Measurements from ENCODE around the gene CARD14. TPM values are rescaled to one million over a fixed set of nuclear protein-coding genes. Genes with fewer than 3 reads are reported as not detected.

The CARD14 gene
- total RNA-seq, 1 experiment from 2014 or later: 0.15 TPM

DNA sequence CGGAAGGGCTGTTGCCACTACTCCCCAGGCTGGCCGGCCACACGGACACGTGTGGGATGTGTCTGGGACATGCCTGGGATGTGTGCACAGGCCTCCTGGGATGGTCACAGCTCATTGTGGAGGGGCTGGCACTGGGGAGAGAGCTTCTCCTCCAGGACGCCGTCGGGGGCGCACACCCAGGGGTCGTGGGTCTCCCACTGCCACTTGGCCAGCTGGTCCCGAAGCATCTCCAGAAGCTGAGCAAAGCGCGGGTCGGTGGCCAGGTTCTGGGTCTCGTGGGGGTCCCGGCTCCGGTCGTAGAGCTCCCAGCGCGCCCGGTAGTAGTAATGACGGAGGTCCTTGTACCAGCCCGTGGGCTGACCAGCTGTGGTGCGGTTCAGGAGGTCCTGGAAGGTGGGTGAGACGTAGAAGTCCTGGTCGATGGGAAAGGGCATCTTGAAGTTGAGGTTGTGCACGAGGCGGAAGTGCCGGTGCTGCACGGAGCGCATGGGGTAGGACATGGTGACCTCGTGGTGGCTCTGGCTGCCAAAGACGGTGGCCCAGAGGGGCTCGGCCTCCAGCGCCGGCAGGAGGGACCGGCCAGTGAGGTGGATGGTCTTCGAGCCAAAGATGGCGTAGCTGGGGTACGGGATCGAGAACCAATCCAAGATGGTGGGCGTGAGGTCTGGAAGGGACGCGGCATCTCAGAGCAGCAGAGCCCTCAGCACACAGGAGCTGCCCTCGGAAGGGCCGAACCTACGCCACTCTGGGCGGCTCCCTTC is 40.7 kb downstream of the CARD14 start:
- DNase-seq (ENCODE audit: low spot score): no peak

DNA sequence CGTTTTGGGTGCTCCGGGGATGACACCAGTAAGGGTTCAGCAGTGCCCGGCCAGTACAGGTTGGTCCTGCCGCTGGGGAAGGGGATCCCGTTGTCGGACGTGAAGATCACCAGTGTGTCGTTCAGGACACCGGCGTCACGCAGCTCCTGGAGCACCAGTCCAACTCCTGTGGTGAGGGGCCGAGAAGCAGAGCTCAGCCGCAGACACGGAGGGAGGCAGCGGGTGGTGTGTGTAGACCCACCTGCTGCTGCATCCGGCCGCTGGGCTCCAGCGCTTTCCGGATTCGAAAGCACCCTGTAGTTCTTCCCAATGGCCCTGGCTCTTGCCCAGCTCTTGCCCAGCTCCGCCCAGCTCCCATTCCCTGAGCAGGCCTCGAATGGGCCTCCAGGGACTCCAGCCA is 42.3 kb downstream of the CARD14 start:
- DNase-seq (ENCODE audit: low spot score): no peak

DNA sequence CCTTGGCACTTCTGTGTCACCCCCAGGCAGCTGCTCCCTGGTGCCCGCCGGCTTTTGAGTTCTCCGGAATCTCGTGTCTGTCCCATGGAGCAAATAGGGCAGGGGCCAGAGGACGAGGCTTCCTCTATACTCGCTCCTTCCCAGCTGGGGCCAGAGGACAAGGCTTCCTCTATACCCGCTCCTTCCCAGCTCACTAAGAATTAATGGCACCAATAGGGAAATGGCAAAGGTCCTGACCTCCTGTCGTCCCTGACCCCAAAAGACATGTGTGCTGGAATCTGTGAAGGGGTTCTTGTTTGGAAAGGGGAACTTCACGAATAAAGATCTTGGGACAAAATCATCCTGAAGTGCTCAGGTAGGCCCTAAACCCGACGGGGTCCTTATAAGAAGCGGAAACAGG is 42.7 kb downstream of the CARD14 start:
- no peak for DNase-seq (ENCODE audit: low spot score)

DNA sequence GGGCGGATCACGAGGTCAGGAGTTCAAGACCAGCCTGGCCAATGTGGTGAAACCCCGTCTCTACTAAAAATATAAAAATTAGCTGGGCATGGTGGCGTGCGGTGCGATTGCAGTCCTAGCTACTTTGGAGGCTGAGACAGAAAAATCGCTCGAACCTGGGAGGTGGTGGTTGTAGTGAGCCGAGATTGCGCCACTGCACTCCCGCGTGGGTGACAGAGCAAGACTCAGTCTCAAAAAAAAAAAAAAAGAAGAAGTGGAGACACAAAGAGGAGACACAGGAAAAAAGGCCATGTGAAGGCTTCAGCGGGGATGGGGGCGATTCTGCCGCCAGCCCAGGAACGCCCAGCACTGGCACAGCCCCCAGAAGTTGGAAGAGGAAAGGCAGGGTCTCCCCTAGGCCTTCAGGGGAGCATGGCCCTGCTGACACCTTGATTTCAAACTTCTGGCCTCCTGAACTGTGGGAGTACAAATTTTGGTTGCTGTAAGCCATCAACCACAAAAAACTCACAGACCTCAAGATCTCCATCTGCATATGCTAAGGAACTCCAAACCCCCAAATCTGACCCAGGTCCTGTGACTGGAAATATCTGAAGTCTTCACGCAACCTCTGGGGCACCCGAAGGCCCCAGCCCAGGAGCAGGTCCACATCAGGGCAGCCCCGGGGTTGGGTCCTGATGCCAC is 43.3 kb downstream of the CARD14 start:
- no peak for DNase-seq (ENCODE audit: low spot score)

DNA sequence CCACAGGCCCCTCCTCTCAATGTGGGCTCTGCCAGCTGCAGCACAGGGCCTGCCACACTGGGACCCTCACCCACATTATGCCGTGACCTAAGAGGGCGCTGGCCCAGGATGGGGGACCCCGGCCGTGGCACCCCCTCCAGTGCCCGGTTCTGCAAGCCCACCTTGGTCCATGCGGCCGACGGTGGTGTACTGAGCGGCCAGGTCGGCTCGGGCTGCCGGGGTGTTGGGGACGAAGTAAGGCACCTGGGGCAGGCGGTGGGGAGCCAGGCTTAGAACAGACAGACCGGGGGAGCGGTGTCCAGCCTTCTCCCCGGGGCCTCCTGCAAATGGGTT is 43.8 kb downstream of the CARD14 start:
- no peak for DNase-seq (ENCODE audit: low spot score)

DNA sequence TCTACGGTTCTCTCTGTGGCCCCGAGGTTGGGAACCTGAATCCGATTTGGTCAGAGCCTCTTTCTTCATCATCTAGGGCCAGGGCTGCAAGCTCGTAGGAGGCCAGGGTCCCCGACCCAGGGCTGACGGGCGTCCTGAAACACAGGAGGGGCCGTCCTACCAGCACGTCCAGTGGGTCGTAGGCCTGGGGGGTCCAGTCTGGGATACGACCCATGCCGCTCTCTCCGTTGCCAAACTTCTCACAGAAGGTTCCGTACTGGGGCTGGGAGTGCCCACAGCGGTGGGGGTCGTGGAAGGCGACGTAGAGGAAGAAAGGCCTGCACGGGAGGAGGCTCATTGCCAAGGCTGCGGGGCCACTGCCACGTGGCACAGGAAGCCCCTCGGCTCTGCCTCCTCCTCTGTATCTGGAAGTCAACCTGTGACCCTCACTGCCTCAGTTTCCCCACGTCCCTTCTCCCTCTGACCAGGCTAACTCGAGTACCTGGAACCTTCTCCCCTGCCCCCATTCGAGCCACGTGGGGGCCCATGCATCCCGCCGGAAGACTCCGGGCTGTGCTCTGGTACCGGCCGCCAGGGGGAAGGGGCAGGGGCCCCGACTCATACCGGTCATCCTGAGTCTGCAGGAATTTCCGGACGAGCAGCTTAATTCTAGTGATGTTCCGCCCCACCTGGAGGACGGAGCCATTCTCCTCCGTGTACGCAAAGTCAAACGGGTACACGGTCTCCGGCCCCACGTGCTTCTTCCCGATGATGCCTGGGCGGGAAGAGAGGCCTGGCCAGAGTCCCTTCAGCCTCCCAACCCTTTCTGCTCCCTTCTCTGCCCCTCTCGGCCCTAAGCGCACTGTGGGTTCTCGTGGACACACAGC is 44.4 kb downstream of the CARD14 start:
- DNase-seq (ENCODE audit: low spot score): no peak

DNA sequence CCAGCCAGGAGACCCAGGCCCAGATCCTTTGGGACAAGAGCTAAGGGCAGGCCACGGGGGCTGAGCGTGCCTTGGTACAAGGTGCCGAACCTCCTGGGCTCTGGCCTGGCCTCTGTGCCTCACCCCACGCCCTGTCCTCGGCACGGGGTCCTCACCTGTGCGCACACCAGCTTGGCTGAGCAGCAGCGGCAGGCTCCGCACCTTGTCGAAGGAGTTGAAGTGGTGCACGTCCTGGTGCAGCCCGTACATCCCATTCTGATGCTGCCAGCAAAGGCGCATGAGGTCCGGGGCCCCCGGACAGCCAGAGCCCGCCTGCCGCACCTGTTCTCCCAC is 45.0 kb downstream of the CARD14 start:
- no peak for DNase-seq (ENCODE audit: low spot score)

DNA sequence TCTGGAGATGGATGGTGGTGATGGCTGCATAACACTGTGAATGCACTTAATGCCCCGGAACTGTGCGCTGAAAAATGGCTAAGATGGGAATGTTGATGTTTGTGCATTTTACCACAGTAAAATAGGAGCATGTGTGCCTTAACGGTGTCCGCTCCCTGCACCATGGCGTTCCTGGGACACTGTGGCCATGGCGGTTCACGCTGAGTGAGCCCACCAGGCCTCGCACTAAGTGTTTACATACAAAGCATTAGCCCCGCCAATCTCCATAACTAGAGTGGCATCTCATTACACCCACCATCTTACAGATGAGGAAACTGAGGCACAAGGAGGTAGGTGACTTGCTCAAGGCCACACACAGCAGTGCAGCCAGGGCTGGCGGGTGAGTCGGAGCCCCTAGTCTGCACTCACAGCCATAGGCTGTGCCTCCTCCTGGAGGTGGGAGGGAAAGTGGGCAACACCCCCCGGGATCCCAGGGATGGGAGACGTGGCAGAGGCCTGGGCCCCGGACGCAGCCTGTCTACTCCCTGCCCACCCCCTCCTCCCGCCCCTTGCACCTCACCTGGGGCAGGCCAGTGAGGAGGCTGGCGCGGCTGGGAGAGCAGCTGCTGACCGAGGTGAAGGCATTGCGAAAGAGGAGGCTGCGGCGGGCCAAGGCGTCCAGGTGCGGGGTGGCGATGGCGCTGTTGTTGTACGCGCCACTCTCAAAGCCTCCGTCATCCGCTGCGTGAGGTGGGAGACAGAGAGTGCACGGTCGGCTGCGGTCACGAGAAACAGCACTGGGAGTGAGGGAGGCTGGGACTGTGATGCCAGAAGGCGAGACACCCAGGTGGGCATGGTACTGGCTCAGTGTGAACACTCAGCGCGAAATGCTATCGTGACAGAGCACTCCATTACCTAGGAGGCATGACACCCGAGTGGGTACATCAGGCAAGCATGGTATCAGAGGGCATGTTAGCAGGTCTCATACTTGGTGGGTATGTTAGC is 46.9 kb downstream of the CARD14 start:
- no peak for DNase-seq (ENCODE audit: low spot score)

DNA sequence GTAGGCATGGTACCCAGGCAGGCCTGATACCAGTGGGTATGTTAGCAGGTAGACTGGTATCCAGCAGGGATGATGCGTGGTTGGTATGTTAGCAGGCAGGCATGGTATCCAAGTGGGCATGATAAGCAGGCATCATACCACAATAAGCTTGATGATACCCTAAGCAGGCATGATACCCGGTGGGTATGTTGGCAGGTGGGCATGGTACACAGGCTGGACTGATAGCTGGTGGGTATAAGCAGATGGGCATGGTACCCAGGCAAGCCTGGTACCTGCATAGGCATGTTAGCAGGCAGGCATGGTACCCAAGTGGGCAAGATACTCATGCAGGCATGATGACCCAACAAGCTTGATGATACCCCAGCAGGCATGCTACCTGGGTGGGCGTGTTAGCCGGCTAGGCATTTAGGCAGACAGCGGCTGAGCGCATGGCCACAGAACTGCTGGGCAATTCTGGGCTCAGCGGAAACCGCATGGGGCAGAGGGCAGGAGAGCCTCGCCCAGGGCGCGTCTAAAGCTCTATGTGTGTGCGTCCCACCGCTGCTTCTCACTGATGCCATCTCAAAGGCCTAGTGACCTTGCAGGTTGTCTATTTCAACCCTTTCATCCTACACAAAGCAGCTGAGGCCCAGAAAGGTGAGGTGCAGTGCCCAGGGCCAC is 48.0 kb downstream of the CARD14 start:
- no peak for DNase-seq (ENCODE audit: low spot score)

DNA sequence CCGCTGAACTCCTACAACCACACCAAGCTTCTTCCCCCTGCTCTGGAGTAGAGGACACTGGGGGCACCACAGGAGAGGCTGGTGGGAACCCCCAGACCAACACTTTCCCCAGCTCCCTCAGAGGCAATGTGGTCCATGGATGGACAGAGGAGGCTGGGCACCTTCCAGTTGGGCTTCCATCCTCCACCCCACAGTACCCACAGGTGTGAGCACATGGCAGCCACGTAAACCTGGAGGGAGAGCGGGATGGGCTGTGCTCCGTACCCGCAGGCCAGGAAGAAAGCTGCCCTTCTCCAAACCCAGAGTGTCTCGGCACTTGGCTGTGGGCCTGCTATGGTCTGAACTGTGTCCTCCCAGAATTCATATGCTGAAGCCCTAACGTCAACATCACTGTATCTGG is 48.6 kb downstream of the CARD14 start:
- no peak for DNase-seq (ENCODE audit: low spot score)

DNA sequence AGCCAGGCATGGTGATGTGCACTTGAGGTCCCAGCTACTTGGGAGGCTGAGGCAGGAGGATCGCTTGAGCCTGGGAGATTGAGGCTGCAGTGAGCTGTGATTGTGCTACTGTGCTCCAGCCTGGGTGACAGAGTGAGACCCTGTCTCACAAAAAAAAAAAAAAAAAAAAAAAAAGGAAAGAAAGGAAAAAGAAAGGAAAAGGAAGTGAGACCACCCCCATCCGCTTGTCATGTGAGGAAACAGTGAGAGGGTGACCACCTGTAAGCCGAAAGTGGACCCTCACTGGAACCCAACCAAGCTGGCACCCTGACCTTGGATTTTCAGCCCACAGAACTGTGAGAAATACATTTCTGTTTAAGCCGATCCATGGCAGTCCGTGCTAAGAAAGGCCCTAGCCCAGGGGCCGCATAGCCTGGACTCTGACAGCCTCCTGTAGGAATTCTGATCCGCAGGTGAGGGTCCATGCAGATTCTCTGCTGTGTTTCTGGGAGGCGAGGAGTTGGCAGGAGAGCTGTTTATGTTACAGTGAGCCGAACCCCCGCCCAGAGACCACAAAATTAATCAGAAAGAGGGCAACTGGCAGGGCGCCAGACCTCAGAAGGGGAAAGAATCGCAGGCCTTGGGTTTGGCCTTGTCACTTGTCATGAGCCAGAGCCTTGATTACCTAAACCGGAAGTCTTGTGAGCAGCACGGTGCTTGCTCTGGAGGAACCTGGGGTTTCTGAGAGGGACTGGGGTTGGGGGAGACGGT is 49.4 kb downstream of the CARD14 start:
- DNase-seq (ENCODE audit: low spot score): peak; percentile 96

DNA sequence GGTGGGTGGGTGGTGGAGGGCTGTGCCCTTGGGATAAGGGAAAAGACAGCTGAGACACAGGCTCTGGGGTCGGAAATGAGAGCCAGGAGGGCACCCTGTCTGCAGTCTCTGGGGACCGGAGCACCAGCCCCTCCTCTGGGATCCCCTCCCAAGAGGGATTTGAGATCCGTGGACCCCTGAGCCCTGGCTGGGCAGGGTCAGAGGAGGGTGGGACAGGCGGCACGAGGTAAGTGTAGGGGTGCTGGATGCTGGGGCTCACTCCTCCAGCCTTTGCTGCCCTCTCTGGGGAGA is 49.9 kb downstream of the CARD14 start:
- DNase-seq (ENCODE audit: low spot score): no peak

DNA sequence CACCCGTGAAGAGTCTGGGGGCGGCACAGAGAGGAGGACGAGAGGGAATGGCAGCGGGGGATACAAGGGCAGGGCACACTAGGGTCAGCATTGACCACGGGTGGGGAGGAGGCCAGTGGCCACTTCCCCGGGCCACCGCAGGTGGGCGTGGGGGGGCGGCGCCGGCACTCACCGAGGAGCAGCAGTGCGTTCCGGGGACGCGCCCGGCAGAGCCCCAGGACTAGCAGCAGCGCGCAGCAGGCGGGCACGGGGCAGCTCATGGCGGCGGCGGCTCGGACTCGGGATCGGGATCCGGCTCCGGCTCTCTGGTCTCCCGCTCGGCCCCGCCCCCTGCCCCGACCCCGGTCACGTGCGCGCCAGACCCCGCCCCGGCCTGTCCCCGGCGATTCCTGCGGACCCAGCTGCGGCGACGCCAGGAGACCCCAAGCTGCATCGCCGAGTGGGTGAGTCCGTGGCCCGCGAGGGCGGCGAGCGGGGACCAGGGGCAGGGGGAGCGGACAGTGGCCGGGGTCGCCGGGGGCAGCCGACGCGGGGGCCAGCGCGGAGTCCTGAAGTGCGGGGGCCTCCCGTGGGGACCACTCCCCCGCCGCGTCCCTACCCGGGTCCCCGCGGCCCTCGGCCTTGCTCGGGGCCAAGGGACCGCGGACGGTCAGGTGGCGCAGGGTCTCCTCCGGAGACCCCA is 50.4 kb downstream of the CARD14 start, which contains the start of the genes SGSH and SLC26A11:
TSS of gene SGSH (minus strand) at position 280 of the 682 bp plus-strand sequence. CDS start at position 260, 20 bp downstream.
TSS of gene SLC26A11 (plus strand) at position 374 of the 682 bp plus-strand sequence. CDS start 1,134 bp downstream, outside the sequence.
- DNase-seq (ENCODE audit: low spot score): peak; percentile 57

DNA sequence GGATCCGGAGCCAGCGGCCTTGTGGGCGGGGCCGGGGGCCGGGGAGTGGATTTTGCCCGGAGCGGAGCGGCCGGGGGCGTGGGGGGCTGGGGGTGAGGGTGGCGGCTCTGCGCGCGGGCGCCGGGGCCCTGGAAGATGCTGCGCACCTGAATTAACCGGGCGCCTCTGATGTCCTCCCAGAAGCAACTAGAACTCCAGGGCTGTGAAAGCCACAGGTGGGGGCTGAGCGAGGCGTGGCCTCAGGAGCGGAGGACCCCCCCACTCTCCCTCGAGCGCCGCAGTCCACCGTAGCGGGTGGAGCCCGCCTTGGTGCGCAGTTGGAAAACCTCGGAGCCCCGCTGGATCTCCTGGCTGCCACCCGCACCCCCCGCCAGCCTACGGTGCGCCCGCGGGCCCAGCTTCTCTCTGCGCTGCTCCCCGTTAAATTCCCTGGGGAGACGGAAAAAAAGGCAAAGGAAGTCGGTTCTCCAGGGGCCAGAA is 50.9 kb downstream of the CARD14 start:
- no peak for DNase-seq (ENCODE audit: low spot score)

DNA sequence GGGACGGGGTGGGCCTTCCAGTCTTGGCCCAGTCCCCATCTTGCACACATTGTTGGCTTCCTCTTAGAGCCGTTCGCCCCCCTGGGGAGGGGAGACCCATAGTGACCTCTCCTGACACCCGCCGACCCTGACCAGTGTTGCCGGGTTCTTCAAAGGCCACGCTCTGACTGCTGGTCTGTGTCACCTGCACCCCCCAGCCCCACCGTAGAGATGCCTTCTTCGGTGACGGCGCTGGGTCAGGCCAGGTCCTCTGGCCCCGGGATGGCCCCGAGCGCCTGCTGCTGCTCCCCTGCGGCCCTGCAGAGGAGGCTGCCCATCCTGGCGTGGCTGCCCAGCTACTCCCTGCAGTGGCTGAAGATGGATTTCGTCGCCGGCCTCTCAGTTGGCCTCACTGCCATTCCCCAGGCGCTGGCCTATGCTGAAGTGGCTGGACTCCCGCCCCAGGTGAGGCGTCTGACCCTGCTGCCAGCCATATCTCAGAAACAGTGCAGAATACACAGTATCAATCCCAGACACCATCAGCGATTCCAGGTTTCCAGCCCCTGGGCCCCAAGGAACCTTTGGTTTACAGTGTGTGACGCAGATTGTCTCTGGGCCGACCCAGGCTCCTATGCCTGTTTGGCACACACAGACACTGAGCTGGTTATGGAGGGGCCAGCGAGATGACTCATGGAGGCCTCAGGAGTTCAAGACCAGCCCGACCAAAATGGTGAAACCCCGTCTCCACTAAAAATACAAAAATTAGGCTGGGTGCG is 51.7 kb downstream of the CARD14 start:
- DNase-seq (ENCODE audit: low spot score): no peak

DNA sequence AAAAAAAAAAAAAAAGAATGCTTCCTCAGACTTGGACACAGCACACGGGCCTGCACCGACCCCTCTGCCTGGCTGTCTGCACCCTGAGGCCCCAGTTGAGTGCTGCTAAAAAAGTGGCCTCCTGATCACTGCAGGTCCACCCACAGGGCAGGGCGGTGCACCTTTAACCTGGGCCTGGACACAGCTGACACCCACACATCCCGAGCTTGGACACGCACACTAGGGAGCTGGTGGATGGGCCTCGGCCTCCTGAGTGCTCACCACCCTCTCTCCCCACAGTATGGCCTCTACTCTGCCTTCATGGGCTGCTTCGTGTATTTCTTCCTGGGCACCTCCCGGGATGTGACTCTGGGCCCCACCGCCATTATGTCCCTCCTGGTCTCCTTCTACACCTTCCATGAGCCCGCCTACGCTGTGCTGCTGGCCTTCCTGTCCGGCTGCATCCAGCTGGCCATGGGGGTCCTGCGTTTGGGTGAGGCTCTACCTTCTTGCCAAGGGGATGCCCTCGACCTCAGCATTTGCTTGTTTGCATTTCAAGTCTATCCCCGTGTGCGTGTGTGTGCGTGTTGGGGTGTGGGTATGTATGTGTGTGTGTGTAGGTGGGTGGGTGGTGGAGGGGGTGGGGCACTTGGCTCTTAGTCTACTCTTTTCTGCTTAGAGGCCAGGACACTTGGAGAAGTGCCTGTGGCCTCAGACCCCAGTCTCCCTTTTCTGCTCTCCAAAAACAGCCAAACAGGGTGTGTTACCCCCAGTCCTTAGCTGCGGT is 52.7 kb downstream of the CARD14 start:
- DNase-seq (ENCODE audit: low spot score): no peak

DNA sequence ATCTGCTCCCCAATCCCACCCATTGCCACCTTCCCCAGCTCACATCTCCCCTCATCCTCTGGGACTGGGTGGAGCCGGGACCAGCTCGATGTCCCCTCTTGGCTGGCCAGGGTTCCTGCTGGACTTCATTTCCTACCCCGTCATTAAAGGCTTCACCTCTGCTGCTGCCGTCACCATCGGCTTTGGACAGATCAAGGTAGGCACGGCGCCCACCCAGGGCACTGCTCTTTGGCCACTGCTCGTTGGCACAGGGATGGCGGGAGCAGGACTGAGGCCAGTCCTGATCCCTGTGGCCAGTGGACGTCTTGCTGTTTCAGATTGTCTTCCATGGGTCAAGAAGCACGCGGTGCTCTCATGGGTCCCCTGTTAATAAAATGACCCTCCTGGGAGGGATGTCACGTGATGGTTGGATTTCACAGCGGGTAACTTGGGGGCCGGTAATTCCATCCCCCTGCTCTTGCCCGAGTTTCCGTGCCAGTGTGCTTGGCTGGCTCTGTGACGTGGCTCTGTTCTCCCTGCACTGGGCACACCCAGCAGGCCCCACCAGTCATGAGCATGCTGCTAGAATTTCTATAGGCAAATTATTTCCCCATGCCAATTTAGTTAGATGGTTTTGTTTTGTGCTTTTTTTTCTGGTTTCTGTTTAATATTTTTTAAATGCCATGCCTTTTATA is 53.4 kb downstream of the CARD14 start:
- no peak for DNase-seq (ENCODE audit: low spot score)

Measured in H4 (cell line).